H1 (cell line): ENCODE measurements around the gene INPP5E. TPM values are rescaled to one million over a fixed set of nuclear protein-coding genes. Genes with fewer than 3 reads are reported as not detected.

Experiments used
- CTCF ChIA-PET: fragments of 300-600 bp; sonication (Branson Sonifier 250); formaldehyde crosslinking; loops from one replicate; lab custom pipeline; 2021; ENCODE audit not compliant: partially characterized antibody; lab: Charles Lee
- POLR2A ChIA-PET: fragments of 300-600 bp; sonication (Branson Sonifier 250); formaldehyde crosslinking; loops from one replicate; lab custom pipeline; 2021; ENCODE audit warnings: inconsistent platforms; ENCODE audit not compliant: partially characterized antibody; lab: Charles Lee
- DNase-seq, 2 experiments: peaks; one replicate each; pipeline versions ENCODE4 v3.0.0 to v3.0.0-alpha.2; 2010 to 2022; ENCODE audit warnings: low spot score in 2 of 2, low read depth in 1 of 2, mixed read lengths in 1 of 2
- FAIRE-seq: peaks from 2 replicates; lab custom pipeline; 2011; peaks lifted over from hg19 to GRCh38; lab: Jason Lieb, UNC
- H2AFZ ChIP-seq: 2 replicates; pipeline ENCODE4 v1.8.1; 2012; ENCODE audit warnings: low read length, inconsistent platforms
- H2AK5ac ChIP-seq: 2 replicates; pipeline ENCODE4 v1.6.1; 2013; ENCODE audit warnings: low read depth, low read length
- H2BK120ac ChIP-seq: replicated peaks from 2 replicates; pipeline ENCODE3; 2013; ENCODE audit warnings: low read depth, low read length, inconsistent platforms
- H2BK12ac ChIP-seq: 2 replicates; pipeline ENCODE4 v1.6.1; 2013; ENCODE audit warnings: low read depth, low read length
- H2BK15ac ChIP-seq: 2 replicates; pipeline ENCODE4 v1.6.1; 2013; ENCODE audit warnings: low read length
- H2BK20ac ChIP-seq: 2 replicates; pipeline ENCODE4 v1.6.1; 2013; ENCODE audit warnings: low read length
- H2BK5ac ChIP-seq: 2 replicates; pipeline ENCODE4 v1.6.1; 2013; ENCODE audit warnings: low read depth, low read length
- H3K14ac ChIP-seq: 2 replicates; pipeline ENCODE4 v1.6.1; 2013; ENCODE audit warnings: inconsistent platforms; ENCODE audit not compliant: insufficient read length
- H3K18ac ChIP-seq: 2 replicates; pipeline ENCODE4 v1.6.1; 2013; ENCODE audit warnings: low read length; ENCODE audit errors: extremely low read depth
- H3K23ac ChIP-seq: 2 replicates; pipeline ENCODE4 v1.6.1; 2013; ENCODE audit warnings: inconsistent platforms; ENCODE audit not compliant: insufficient read length
- H3K23me2 ChIP-seq: 2 replicates; pipeline ENCODE4 v1.6.1; 2013; ENCODE audit warnings: low read depth, low read length
- H3K27ac ChIP-seq: 2 replicates; pipeline ENCODE4 v1.6.1; 2011; ENCODE audit warnings: low read depth, low read length, inconsistent platforms
- H3K27me3 ChIP-seq, 4 experiments: replicated peaks in 1 of 4; 1 replicate in 1 of 4; 2 replicates in 3 of 4; pipeline versions ENCODE4 v1.6.1 to v1.8.1; 2011 to 2013; ENCODE audit warnings: low read length in 3 of 4, mild to moderate bottlenecking in 3 of 4, inconsistent platforms in 2 of 4, mixed read lengths in 2 of 4, moderate library complexity in 1 of 4; ENCODE audit not compliant: control insufficient read depth in 3 of 4, insufficient read depth in 3 of 4; ENCODE audit errors: extremely low read depth in 1 of 4
- H3K36me3 ChIP-seq, 4 experiments: 2 replicates each; pipeline versions ENCODE4 v1.6.1 to v1.8.1; 2011 to 2013; ENCODE audit warnings: mild to moderate bottlenecking in 4 of 4, low read length in 3 of 4, moderate library complexity in 2 of 4, control low read depth in 1 of 4, inconsistent platforms in 1 of 4; ENCODE audit not compliant: insufficient read depth in 4 of 4, control insufficient read depth in 2 of 4
- H3K4ac ChIP-seq: replicated peaks from 2 replicates; pipeline ENCODE3; 2013; ENCODE audit warnings: low read length, low read depth, mixed read lengths, inconsistent platforms; ENCODE audit not compliant: insufficient read length
- H3K4me1 ChIP-seq, 4 experiments: replicated peaks in 1 of 4; 1 replicate in 1 of 4; 2 replicates in 3 of 4; pipeline versions ENCODE4 v1.6.1 to v1.8.1; 2011 to 2013; ENCODE audit warnings: low read length in 3 of 4, inconsistent platforms in 2 of 4, mixed read lengths in 1 of 4; ENCODE audit not compliant: insufficient read depth in 4 of 4, control insufficient read depth in 3 of 4
- H3K4me2 ChIP-seq, 2 experiments: 2 replicates each; pipeline versions ENCODE4 v1.6.1 to v1.8.1; 2011 to 2013; ENCODE audit warnings: low read depth in 2 of 2, low read length in 2 of 2, control low read depth in 1 of 2, inconsistent platforms in 1 of 2, mild to moderate bottlenecking in 1 of 2; ENCODE audit not compliant: insufficient read depth in 1 of 2
- H3K4me3 ChIP-seq, 4 experiments: fragments of 200-600, 300-600 bp in 1 of 4; sonication (generic), shearing (Covaris generic), sonication (Bioruptor Twin) in 1 of 4; 2 replicates each; pipeline versions ENCODE4 v1.5.1 to v1.8.1; 2011 to 2016; ENCODE audit warnings: low read length in 4 of 4, low read depth in 3 of 4, control low read depth in 2 of 4, inconsistent platforms in 2 of 4, mild to moderate bottlenecking in 2 of 4, mixed read lengths in 1 of 4, moderate library complexity in 1 of 4; ENCODE audit not compliant: insufficient read depth in 2 of 4; ENCODE audit errors: extremely low read depth in 1 of 4
- H3K56ac ChIP-seq: replicated peaks from 2 replicates; pipeline ENCODE3; 2013; ENCODE audit warnings: low read depth, mild to moderate bottlenecking, mixed read lengths, low read length, inconsistent platforms; ENCODE audit not compliant: insufficient read length
- H3K79me1 ChIP-seq: 2 replicates; pipeline ENCODE4 v1.6.1; 2013; ENCODE audit warnings: low read depth, low read length, control low read depth
- H3K79me2 ChIP-seq, 2 experiments: 2 replicates each; pipeline versions ENCODE4 v1.6.1 to v1.8.1; 2012 to 2013; ENCODE audit warnings: low read length in 2 of 2, mild to moderate bottlenecking in 2 of 2, inconsistent platforms in 1 of 2; ENCODE audit not compliant: insufficient read depth in 2 of 2, control insufficient read depth in 1 of 2
- H3K9ac ChIP-seq, 4 experiments: replicated peaks in 1 of 4; 1 replicate in 1 of 4; 2 replicates in 3 of 4; pipeline versions ENCODE4 v1.6.1 to v1.8.1; 2011 to 2013; ENCODE audit warnings: low read depth in 3 of 4, low read length in 3 of 4, control low read depth in 2 of 4, mild to moderate bottlenecking in 2 of 4, moderate library complexity in 2 of 4, inconsistent platforms in 1 of 4; ENCODE audit errors: extremely low read depth in 1 of 4
- H3K9me3 ChIP-seq, 2 experiments: 2 replicates each; pipeline versions ENCODE4 v1.6.1 to v1.8.1; 2012 to 2013; ENCODE audit warnings: mild to moderate bottlenecking in 2 of 2, moderate library complexity in 2 of 2, control low read depth in 1 of 2, inconsistent platforms in 1 of 2, low read depth in 1 of 2, low read length in 1 of 2, mixed read lengths in 1 of 2; ENCODE audit not compliant: insufficient read depth in 2 of 2
- H4K20me1 ChIP-seq, 2 experiments: replicated peaks in 1 of 2; 2 replicates each; pipeline versions ENCODE3 to v1.8.1; 2011 to 2013; ENCODE audit warnings: inconsistent platforms in 2 of 2, low read length in 2 of 2, mild to moderate bottlenecking in 1 of 2; ENCODE audit not compliant: insufficient read depth in 2 of 2, control insufficient read depth in 1 of 2
- H4K5ac ChIP-seq: 2 replicates; pipeline ENCODE4 v1.6.1; 2013; ENCODE audit warnings: low read length, low read depth, mixed read lengths, inconsistent platforms; ENCODE audit not compliant: insufficient read length
- H4K8ac ChIP-seq: 2 replicates; pipeline ENCODE4 v1.8.0; 2013; ENCODE audit warnings: mild to moderate bottlenecking, moderate library complexity, low read length, inconsistent platforms; ENCODE audit not compliant: insufficient read depth; ENCODE audit errors: extremely low read depth
- H4K91ac ChIP-seq: replicated peaks from 2 replicates; pipeline ENCODE3; 2013; ENCODE audit warnings: low read length, mixed read lengths, inconsistent platforms; ENCODE audit not compliant: insufficient read length
- ATF3 ChIP-seq: IDR thresholded peaks from 2 replicates; pipeline ENCODE4 v1.6.1; 2011; ENCODE audit warnings: low read depth, mild to moderate bottlenecking, low read length; ENCODE audit not compliant: insufficient read depth
- POU5F1 ChIP-seq: IDR thresholded peaks from 2 replicates; pipeline ENCODE4 v1.6.1; 2011; ENCODE audit warnings: low read depth, mild to moderate bottlenecking, low read length, moderate library complexity
- WGBS, 2 experiments: shearing (Covaris generic) in 1 of 2; methylation state at CpG; one replicate each; pipeline versions ENCODE4 v1.1.6 to v1.1.7; 2013 to 2015; ENCODE audit warnings: low lambda C conversion rate in 2 of 2, mixed read lengths in 2 of 2, inconsistent platforms in 1 of 2, low coverage in 1 of 2, missing lambda C conversion rate in 1 of 2; ENCODE audit not compliant: insufficient replicate concordance in 2 of 2, insufficient coverage in 1 of 2, insufficient read length in 1 of 2; ENCODE audit errors: extremely low coverage in 1 of 2, missing lambda C conversion rate in 1 of 2; 5-methylcytosine and 5-hydroxymethylcytosine counted together
- polyA plus RNA-seq, 7 experiments: library from polyadenylated mRNA; depleted of rRNA in 3 of 7; stranded (reverse) in 5 of 7; unstranded in 2 of 7; fragments of >200 nt in 5 of 7; fragments of 200-250 nt in 2 of 7; gene quantifications; 1 replicate in 5 of 7; 2 replicates in 1 of 7; 4 replicates in 1 of 7; pipeline versions ENCODE4 v1.2.1 to v1.2.3, GENCODE V29; 2011 to 2013; ENCODE audit warnings: missing spikeins in 2 of 7, mixed read lengths in 2 of 7
- total RNA-seq: library from RNA; stranded (reverse); fragmentation: NEBNext Ultra II Directional; extraction: Animal tissue kit (Norgen Biotek cat#: 25700); gene quantifications from 2 replicates; pipeline ENCODE4 v1.2.1, GENCODE V29; 2021

INPP5E gene
- total and polyA plus RNA-seq, 2 of the 8 experiments (the other 6 are each of a cell fraction or from before 2014, with no cell fraction given) = 8.7 to 11.3 TPM

- ChIA-PET POLR2A (interaction anchor here (1.3 kb wide), 1 partner anchor 85 kb away, joined by 3 read pairs; no protein-coding TSS in a partner anchor), CTCF (interaction anchor here (0.8 to 1.8 kb wide), 3 partner anchors 8 to 65 kb away, joined by 3 to 8 read pairs (median 5); no protein-coding TSS in a partner anchor)
- WGBS, 2 experiments = 91% methylated on average over 17 of the region's 17 CpGs; no CpG with 5 or more reads in 1 of the 2 experiments
- H3K36me3 ChIP-seq = peaks cover 35 to 76% (median 70%) of the 10 kb centered on the region in 4 experiments
- H3K18ac ChIP-seq = no peak overlapping the region
- no peaks in the 10 kb centered on the region for H3K27me3 ChIP-seq
- H2BK120ac ChIP-seq = no peak overlapping the region
- H2BK5ac ChIP-seq = no peak overlapping the region
- no peak overlapping the region for H2AK5ac ChIP-seq
- no peaks in the 10 kb centered on the region for H3K79me2 ChIP-seq
- H2BK15ac ChIP-seq = no peak overlapping the region
- H3K4me2 ChIP-seq = no peak overlapping the region
- no peak overlapping the region for H2BK20ac ChIP-seq
- no peak overlapping the region for H3K27ac ChIP-seq
- H4K5ac ChIP-seq = no peak overlapping the region
- H3K79me1 ChIP-seq = no peaks in the 10 kb centered on the region; the same call in 1 of the 2 replicates
- no peak overlapping the region for H4K91ac ChIP-seq
- no peaks in the 10 kb centered on the region for H3K4me1 ChIP-seq
- H3K23ac ChIP-seq = no peak overlapping the region
- no peak overlapping the region for H3K14ac ChIP-seq
- FAIRE-seq (no peak), DNase-seq (no peak)
- no peak overlapping the region for H3K9ac ChIP-seq
- H3K9me3 ChIP-seq = no peaks in the 10 kb centered on the region
- H4K8ac ChIP-seq = no peak overlapping the region
- no peak overlapping the region for H3K56ac ChIP-seq
- H3K23me2 ChIP-seq = no peaks in the 10 kb centered on the region
- no peak overlapping the region for H3K4ac ChIP-seq
- TF ChIP-seq POU5F1 = no peak
- no peak for TF ChIP-seq ATF3
- no peak overlapping the region for H3K4me3 ChIP-seq
- peaks cover 7 to 19% of the 10 kb centered on the region in 2 experiments for H4K20me1 ChIP-seq
- H2BK12ac ChIP-seq = no peak overlapping the region
- no peak overlapping the region for H2AFZ ChIP-seq
Observed at GRCh38 chr9:136462664-136463063, 23.0 kb upstream of the INPP5E start.
